Measurements from ENCODE around the gene ZWILCH. TPM values are rescaled to one million over a fixed set of nuclear protein-coding genes. Genes with fewer than 3 reads are reported as not detected.

ZWILCH gene
- polyA plus RNA-seq, 1 of the 3 experiments (the other 2 are of a cell fraction) = 8.2 TPM

GRCh38 chr15:66486887-66487286 is 18.2 kb upstream of the ZWILCH start:
- no peak for DNase-seq
- Histone ChIP-seq H3K9me3 (no peaks in the 10 kb centered on the region), H3K36me3 (replicated peaks in 1 of 2; ENCODE audit: control insufficient read depth in 1 of 2, insufficient read depth in 2 of 2, low read length in 1 of 2) (peaks cover 33 to 39% of the 10 kb centered on the region in 2 experiments), H3K9ac (no peak overlapping the region), H3K79me2 (ENCODE audit: insufficient read depth) (no peaks in the 10 kb centered on the region; the same call in 1 of the 2 replicates), H3K27ac (ENCODE audit: low read depth in 2 of 2, low read length in 1 of 2) (no peak overlapping the region), H3K9me2 (no peaks in the 10 kb centered on the region), H3K27me3 (ENCODE audit: insufficient read depth) (no peaks in the 10 kb centered on the region), H4K20me1 (ENCODE audit: insufficient read depth) (no peaks in the 10 kb centered on the region), H3K4me3 (ENCODE audit: low read depth in 2 of 2, low read length in 1 of 2) (no peak overlapping the region), H3F3A (replicated peaks; ENCODE audit: insufficient read depth) (peaks cover 11% of the 10 kb centered on the region), H2AFZ (ENCODE audit: low read depth) (no peak overlapping the region), H3K4me1 (ENCODE audit: control insufficient read depth in 1 of 2, insufficient read depth in 2 of 2, low read depth in 1 of 2, low read length in 1 of 2) (no peaks in the 10 kb centered on the region), H3K4me2 (no peak overlapping the region)
- 96% methylated on average over 3 of the region's 3 CpGs for WGBS (ENCODE audit: low lambda C conversion rate)
- CTCF ChIA-PET = interaction anchor here (1.4 kb wide), 1 partner anchor 31 kb away, joined by 3 read pairs; no protein-coding TSS in a partner anchor
- TF ChIP-seq NFIC (IDR thresholded peaks at IDR 0.05; ENCODE audit: borderline replicate concordance) (no peak), RAD21 (IDR thresholded peaks at IDR 0.05; ENCODE audit: low read length) (no peak)
- POLR2A ChIA-PET = interaction anchor here (1.7 kb wide), 1 partner anchor 11 kb away, joined by 6 read pairs; the partner anchor contains the start of gene SNAPC5

GRCh38 chr15:66488525-66488924 is 16.6 kb upstream of the ZWILCH start:
- Histone ChIP-seq H3K36me3 (replicated peaks in 1 of 2; ENCODE audit: control insufficient read depth in 1 of 2, insufficient read depth in 2 of 2, low read length in 1 of 2) (peaks cover 45 to 53% of the 10 kb centered on the region in 2 experiments), H3K27ac (ENCODE audit: low read depth in 2 of 2, low read length in 1 of 2) (no peak overlapping the region), H3K9me3 (no peaks in the 10 kb centered on the region), H4K20me1 (ENCODE audit: insufficient read depth) (no peaks in the 10 kb centered on the region), H3K27me3 (ENCODE audit: insufficient read depth) (no peaks in the 10 kb centered on the region), H3K4me1 (ENCODE audit: control insufficient read depth in 1 of 2, insufficient read depth in 2 of 2, low read depth in 1 of 2, low read length in 1 of 2) (no peaks in the 10 kb centered on the region), H3K4me3 (ENCODE audit: low read depth in 2 of 2, low read length in 1 of 2) (no peak overlapping the region), H3F3A (replicated peaks; ENCODE audit: insufficient read depth) (peaks cover 16% of the 10 kb centered on the region), H3K9me2 (no peaks in the 10 kb centered on the region), H2AFZ (ENCODE audit: low read depth) (no peak overlapping the region), H3K9ac (no peak overlapping the region), H3K4me2 (no peak overlapping the region), H3K79me2 (ENCODE audit: insufficient read depth) (peaks cover 5% of the 10 kb centered on the region; the same call in 1 of the 2 replicates)
- no peak for DNase-seq
- TF ChIP-seq NFIC (IDR thresholded peaks at IDR 0.05; ENCODE audit: borderline replicate concordance) = no peak
- no peak for TF ChIP-seq IRF3 (IDR thresholded peaks at IDR 0.05; ENCODE audit: low read depth, low read length)
- no peak for TF ChIP-seq RXRA (IDR thresholded peaks at IDR 0.05; ENCODE audit: borderline replicate concordance, low read depth)
- TF ChIP-seq CHD2 (IDR thresholded peaks at IDR 0.05; ENCODE audit: low read length, partially characterized antibody) = no peak
- no peak for TF ChIP-seq USF1 (IDR thresholded peaks at IDR 0.05; ENCODE audit: borderline replicate concordance, low read depth)
- no peak for TF ChIP-seq SMC3 (IDR thresholded peaks at IDR 0.05; ENCODE audit: low read depth, low read length)
- TF ChIP-seq USF2 (IDR thresholded peaks at IDR 0.05; ENCODE audit: borderline replicate concordance, low read depth, low read length) = no peak
- no peak for TF ChIP-seq EP300 (IDR thresholded peaks at IDR 0.05; ENCODE audit: borderline replicate concordance in 1 of 2, low read depth in 1 of 2, low read length in 1 of 2)
- no peak for TF ChIP-seq TCF12 (IDR thresholded peaks at IDR 0.05)
- no peak for TF ChIP-seq REST (IDR thresholded peaks at IDR 0.05; ENCODE audit: low read depth, low read length)
- ChIA-PET CTCF (interaction anchor here (1.4 to 2.5 kb wide), 2 partner anchors 10 to 33 kb away, joined by 3 to 10 read pairs; partner anchors contain the start of gene SNAPC5), POLR2A (interaction anchor here (1.7 kb wide), 1 partner anchor 9 kb away, joined by 6 read pairs; the partner anchor contains the start of gene SNAPC5)
- WGBS (ENCODE audit: low lambda C conversion rate) = 90% methylated on average over 5 of the region's 5 CpGs
